ENCODE data around the gene ADA.

DNA sequence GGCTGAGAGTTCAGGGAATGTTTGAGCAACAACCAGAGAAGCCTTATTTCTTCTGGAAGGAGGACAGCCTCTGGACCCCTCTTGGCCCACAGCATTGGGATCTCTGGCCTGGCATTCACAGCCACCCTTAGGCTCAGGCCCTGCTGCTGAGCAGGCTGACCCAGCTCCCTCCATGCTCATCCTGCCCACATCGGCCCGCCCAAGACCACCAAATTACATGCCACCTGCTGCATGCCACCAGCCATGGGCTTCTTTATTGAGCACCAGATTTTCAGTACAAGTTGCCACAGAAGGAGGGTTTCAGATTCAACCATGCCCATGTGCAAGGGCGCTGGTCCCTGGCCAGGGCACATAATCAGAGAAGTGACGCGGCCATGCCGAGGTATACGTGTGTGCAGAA, 32.2 kb downstream of the ADA start:
- TF ChIP-seq, protein P1, sequence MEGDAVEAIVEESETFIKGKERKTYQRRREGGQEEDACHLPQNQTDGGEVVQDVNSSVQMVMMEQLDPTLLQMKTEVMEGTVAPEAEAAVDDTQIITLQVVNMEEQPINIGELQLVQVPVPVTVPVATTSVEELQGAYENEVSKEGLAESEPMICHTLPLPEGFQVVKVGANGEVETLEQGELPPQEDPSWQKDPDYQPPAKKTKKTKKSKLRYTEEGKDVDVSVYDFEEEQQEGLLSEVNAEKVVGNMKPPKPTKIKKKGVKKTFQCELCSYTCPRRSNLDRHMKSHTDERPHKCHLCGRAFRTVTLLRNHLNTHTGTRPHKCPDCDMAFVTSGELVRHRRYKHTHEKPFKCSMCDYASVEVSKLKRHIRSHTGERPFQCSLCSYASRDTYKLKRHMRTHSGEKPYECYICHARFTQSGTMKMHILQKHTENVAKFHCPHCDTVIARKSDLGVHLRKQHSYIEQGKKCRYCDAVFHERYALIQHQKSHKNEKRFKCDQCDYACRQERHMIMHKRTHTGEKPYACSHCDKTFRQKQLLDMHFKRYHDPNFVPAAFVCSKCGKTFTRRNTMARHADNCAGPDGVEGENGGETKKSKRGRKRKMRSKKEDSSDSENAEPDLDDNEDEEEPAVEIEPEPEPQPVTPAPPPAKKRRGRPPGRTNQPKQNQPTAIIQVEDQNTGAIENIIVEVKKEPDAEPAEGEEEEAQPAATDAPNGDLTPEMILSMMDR (optimal IDR thresholded peaks at IDR 0.05 in 1 of 3, IDR thresholded peaks at IDR 0.05 in 1 of 3, conservative IDR thresholded peaks at IDR 0.05 in 1 of 3; ENCODE audit: extremely low read depth in 1 of 3, insufficient read depth in 2 of 3, low read length in 3 of 3): no peak
- no peak for TF ChIP-seq EZH2 (IDR thresholded peaks at IDR 0.05; ENCODE audit: low read length)

Measured in keratinocyte (primary cell).